ENCODE measurements around the gene NEURL1. TPM values are rescaled to one million over a fixed set of nuclear protein-coding genes. Genes with fewer than 3 reads are reported as not detected.

The NEURL1 gene
- total RNA-seq, 2 donors from 2014 or later: 0.12 TPM; not detected in 1

DNA sequence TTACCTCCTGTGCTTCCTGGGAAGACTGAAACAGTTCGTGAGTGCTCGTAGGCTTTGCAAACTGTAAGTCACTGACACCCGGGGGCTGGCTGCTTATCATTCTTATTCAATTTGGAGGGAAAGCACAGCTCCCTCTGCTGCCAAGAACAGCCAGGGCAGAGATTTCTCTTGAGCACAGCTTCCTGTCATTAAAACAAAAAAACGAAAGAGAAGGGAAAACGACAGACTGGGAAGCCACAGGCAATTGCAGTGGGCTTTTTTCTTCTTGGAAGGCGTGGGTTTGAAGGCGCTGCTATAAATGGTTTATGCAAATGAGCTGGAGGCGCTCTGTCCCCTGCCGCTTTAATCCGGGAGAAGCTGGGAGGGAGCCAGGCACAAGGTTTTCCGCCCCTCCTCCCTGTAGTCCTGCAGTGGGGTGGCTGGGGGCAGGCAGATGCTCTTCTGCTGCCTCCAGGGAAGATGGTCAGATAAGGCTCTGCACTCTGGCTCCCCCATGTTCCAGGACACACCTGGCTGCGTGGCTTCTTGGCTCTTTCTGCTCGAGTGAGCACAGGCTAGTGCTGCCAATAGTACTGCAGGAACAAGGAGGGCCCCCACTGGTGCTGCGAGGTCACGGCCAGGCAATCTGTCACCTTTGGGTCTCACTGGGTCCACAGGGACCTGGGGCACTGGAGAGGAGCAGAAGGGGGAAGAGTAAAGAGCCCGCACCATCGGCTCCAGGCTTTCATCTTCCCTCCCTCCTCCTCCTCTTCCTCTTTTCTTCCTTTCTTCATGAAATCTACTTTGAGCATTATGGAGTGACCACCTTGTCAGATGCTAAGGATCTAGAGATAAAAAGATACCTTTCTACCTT lies 49.5 kb downstream of the NEURL1 start:
- Histone ChIP-seq H3K4me3 (peak overlapping the region in 1 of 2 donors; percentile 34), H3K27ac (no peak overlapping the region)
- no peak for DNase-seq (ENCODE audit: low spot score)

DNA sequence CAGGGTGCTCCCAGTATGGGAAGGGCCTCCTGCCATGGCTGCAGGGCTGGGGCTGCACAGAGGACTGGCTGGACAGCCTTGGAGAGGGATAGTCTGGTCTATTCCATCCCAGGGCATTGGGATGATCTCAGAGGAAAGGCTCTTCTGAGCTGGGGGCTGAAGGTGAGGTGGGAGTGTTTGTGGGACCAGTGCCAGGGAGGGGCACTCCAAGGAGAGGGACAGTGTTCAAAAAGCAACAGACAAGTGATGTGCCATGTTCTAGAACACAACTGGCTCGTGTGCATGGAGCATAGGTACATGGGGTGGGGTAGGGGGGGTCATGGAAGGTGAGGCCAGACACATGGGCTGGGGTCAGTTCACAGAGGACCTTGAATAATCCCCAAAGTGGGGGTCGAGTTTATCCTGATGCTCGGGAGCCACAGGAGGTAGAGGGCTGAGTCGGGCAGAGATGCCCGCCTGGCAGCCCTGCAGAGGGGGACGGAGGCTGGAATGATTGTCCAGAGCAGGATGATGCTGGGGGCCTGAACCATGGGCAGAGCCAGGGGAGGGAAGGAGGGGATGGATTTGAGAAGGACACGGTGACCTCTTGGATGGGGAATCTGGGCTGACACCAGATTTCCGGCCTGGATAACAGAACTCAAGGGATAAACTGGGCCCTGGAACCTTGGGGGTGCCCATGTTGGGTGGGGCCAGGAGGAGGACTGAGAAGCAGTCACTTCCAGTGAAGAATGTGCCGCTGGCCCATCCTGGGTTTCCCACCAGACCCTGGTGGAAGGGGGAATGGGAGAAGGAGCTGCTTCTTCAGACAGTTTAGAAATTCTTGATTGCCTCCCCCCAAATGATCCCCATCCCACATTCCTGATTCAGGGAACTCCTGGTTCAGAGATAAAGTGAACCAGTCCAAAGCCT lies 50.4 kb downstream of the NEURL1 start:
- TF ChIP-seq, protein P1, sequence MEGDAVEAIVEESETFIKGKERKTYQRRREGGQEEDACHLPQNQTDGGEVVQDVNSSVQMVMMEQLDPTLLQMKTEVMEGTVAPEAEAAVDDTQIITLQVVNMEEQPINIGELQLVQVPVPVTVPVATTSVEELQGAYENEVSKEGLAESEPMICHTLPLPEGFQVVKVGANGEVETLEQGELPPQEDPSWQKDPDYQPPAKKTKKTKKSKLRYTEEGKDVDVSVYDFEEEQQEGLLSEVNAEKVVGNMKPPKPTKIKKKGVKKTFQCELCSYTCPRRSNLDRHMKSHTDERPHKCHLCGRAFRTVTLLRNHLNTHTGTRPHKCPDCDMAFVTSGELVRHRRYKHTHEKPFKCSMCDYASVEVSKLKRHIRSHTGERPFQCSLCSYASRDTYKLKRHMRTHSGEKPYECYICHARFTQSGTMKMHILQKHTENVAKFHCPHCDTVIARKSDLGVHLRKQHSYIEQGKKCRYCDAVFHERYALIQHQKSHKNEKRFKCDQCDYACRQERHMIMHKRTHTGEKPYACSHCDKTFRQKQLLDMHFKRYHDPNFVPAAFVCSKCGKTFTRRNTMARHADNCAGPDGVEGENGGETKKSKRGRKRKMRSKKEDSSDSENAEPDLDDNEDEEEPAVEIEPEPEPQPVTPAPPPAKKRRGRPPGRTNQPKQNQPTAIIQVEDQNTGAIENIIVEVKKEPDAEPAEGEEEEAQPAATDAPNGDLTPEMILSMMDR (IDR thresholded peaks at IDR 0.05): no peak
- no peaks in the 10 kb centered on the region for H3K27me3 ChIP-seq
- H3K27ac ChIP-seq: no peak overlapping the region
- H3K4me3 ChIP-seq: no peak overlapping the region
- H3K36me3 ChIP-seq: no peaks in the 10 kb centered on the region
- DNase-seq (ENCODE audit: low spot score): no peak
- peaks cover 0 to 14% of the 10 kb centered on the region in 2 donors for H3K4me1 ChIP-seq
- H3K9me3 ChIP-seq: no peaks in the 10 kb centered on the region

More for the DNA sequence above, 49.5 kb downstream of the NEURL1 start:
- Histone ChIP-seq H3K36me3 (no peaks in the 10 kb centered on the region), H3K9me3 (no peaks in the 10 kb centered on the region), H3K4me1 (peaks cover 0 to 14% of the 10 kb centered on the region in 2 donors), H3K27me3 (no peaks in the 10 kb centered on the region)
- TF ChIP-seq, protein P1 (IDR thresholded peaks at IDR 0.05): peak in 1 of 2 donors; percentile 54

DNA sequence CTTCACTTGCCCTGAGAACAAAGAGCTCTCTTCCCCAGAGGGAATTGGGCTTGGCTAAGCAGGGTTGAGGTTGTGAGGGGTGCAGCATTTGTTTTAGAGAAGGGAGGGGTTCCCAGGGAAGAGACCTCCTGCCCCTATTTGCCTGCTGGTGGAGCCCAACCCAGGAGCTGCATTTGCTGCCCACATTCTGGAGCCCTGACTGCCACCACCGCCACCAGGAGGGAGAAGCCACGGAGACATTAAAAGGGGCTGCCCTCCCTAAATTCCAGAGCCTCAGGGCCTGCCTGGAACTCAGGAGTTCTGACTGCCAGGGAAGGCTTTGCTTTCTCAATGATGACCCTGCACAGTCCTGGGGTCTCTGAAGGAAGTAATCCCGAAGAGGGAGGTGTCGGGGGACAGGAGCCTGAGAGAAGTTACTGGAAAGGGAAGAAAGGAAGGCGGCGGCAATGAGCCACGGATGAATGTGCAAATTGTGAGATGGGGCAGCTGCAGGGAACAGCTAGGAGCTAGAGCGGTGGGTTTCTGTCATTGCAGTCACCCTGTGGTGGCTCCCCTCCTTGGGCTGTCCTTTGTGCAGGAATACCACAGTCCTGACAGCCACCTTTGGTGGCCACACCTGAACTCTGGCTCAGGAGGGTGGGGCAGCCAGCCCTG lies 51.3 kb downstream of the NEURL1 start:
- Histone ChIP-seq H3K27me3 (no peaks in the 10 kb centered on the region), H3K4me1 (peaks cover 0 to 14% of the 10 kb centered on the region in 2 donors), H3K36me3 (no peaks in the 10 kb centered on the region), H3K4me3 (no peak overlapping the region), H3K9me3 (no peaks in the 10 kb centered on the region), H3K27ac (no peak overlapping the region)
- TF ChIP-seq, protein P1 (IDR thresholded peaks at IDR 0.05): no peak
- no peak for DNase-seq (ENCODE audit: low spot score)

DNA sequence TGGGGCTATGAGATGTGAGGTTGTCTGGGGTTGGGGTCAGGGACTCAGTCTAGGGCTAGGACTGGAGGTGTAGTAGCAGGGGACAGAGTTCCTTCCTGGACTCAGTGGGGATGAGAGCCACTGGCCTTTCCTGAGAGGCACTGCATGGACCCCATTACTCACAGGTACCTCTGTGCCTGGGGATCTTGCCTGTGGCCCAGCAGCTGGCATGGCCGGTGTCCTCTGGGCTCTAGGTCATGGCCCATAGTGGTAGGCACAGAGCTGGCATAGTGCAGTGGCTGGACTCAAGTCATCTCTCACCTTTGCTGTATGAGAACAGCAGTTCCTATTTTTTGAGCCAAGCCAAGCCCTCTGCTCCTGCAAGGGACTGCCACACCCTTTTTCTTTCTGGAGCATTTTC lies 51.9 kb downstream of the NEURL1 start:
- Histone ChIP-seq H3K4me3 (no peak overlapping the region), H3K9me3 (no peaks in the 10 kb centered on the region), H3K27ac (no peak overlapping the region), H3K36me3 (no peaks in the 10 kb centered on the region), H3K4me1 (peaks cover 0 to 14% of the 10 kb centered on the region in 2 donors), H3K27me3 (no peaks in the 10 kb centered on the region)
- DNase-seq (ENCODE audit: low spot score): no peak
- TF ChIP-seq, protein P1 (IDR thresholded peaks at IDR 0.05): no peak

DNA sequence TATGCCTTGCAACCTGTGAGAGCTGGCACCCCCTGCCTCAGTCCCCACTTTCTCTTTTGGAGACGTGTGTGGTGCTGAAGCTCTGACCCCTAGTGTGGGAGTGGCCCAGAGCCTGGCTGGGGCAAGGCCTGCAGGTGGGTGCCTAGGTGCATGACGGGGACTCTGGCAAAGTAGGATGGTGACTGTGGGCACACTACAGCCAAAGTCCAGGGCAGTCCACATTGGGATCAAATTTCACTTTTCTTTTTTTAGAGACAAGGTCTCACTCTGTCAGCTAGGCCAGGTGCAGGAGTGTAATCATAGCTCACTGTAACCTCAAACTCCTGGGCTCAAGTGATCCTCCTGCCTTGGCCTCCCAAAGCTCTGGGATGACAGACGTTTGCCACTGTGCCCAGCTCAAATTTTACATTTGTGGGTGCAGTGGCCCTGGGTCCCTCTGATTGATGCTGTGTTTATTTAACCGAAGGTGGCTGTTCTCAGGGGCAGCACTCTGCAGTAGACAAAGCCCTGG lies 52.3 kb downstream of the NEURL1 start:
- H3K27ac ChIP-seq: no peak overlapping the region
- no peaks in the 10 kb centered on the region for H3K36me3 ChIP-seq
- DNase-seq (ENCODE audit: low spot score): no peak
- TF ChIP-seq, protein P1 (IDR thresholded peaks at IDR 0.05): no peak
- H3K27me3 ChIP-seq: no peaks in the 10 kb centered on the region
- peaks cover 0 to 14% of the 10 kb centered on the region in 2 donors for H3K4me1 ChIP-seq
- H3K4me3 ChIP-seq: no peak overlapping the region
- no peaks in the 10 kb centered on the region for H3K9me3 ChIP-seq

Data from right atrium auricular region (tissue), 2 donors.